Renal pelvis (tissue), 12 donors: ENCODE data around the gene NIPSNAP3A. TPM values are rescaled to one million over a fixed set of nuclear protein-coding genes. Genes with fewer than 3 reads are reported as not detected.
"Not testable (repeated sequence)": the region's sequence is repeated elsewhere in the genome, so short reads cannot be mapped to it uniquely, and the experiment has no call there.

ENCODE experiments used
- DNase-seq: peaks from one replicate; pipeline ENCODE4 v3.0.0-alpha.2; 2013
- long read RNA-seq, 16 experiments: transcript quantifications; one replicate each; lab custom pipeline, GENCODE V29; 2026
- polyA plus RNA-seq, 3 donors: library from polyadenylated mRNA; unstranded; fragments of 120-200 nt; gene quantifications; one replicate each; pipeline ENCODE4 v1.2.1, GENCODE V29; 2013; ENCODE audit not compliant: insufficient read length in 3 of 3

NIPSNAP3A gene
- polyA plus RNA-seq, result 10 to 100 TPM; 45.6 to 51.4 (median 50.8) TPM
- long read RNA-seq, donor 1, transcript NIPSNAP3A-201 (6 exons, 1,633 nt), result major isoform, 30 of 58 reads
- long read RNA-seq, donor 1, partial matches to known transcripts, result 28 of 58 reads
- long read RNA-seq, donor 1, other reads (novel, unspliced or antisense), result 0 of 58 reads
- long read RNA-seq, donor 2, transcript NIPSNAP3A-201 (6 exons, 1,633 nt), result major isoform, 28 of 61 reads
- long read RNA-seq, donor 2, partial matches to known transcripts, result 33 of 61 reads
- long read RNA-seq, donor 2, other reads (novel, unspliced or antisense), result 0 of 61 reads
- long read RNA-seq, donor 3, transcript NIPSNAP3A-201 (6 exons, 1,633 nt), result major isoform, 32 of 61 reads
- long read RNA-seq, donor 3, partial matches to known transcripts, result 29 of 61 reads
- long read RNA-seq, donor 3, other reads (novel, unspliced or antisense), result 0 of 61 reads
- long read RNA-seq, donor 4, transcript NIPSNAP3A-201 (6 exons, 1,633 nt), result major isoform, 31 of 62 reads
- long read RNA-seq, donor 4, partial matches to known transcripts, result 31 of 62 reads
- long read RNA-seq, donor 4, other reads (novel, unspliced or antisense), result 0 of 62 reads
- long read RNA-seq, donor 5, transcript NIPSNAP3A-201 (6 exons, 1,633 nt), result major isoform, 23 of 36 reads
- long read RNA-seq, donor 5, partial matches to known transcripts, result 13 of 36 reads
- long read RNA-seq, donor 5, other reads (novel, unspliced or antisense), result 0 of 36 reads
- long read RNA-seq, donor 6, transcript NIPSNAP3A-201 (6 exons, 1,633 nt), result major isoform, 18 of 57 reads
- long read RNA-seq, donor 6, partial matches to known transcripts, result 39 of 57 reads
- long read RNA-seq, donor 6, other reads (novel, unspliced or antisense), result 0 of 57 reads
- long read RNA-seq, donor 7, transcript NIPSNAP3A-201 (6 exons, 1,633 nt), result major isoform, 20 of 42 reads
- long read RNA-seq, donor 7, partial matches to known transcripts, result 22 of 42 reads
- long read RNA-seq, donor 7, other reads (novel, unspliced or antisense), result 0 of 42 reads
- long read RNA-seq, donor 8, transcript NIPSNAP3A-201 (6 exons, 1,633 nt), result major isoform, 11 of 20 reads
- long read RNA-seq, donor 8, partial matches to known transcripts, result 9 of 20 reads
- long read RNA-seq, donor 8, other reads (novel, unspliced or antisense), result 0 of 20 reads
- long read RNA-seq, donor 9, transcript NIPSNAP3A-201 (6 exons, 1,633 nt), result major isoform, 27 of 78 reads
- long read RNA-seq, donor 9, partial matches to known transcripts, result 51 of 78 reads
- long read RNA-seq, donor 9, other reads (novel, unspliced or antisense), result 0 of 78 reads
- long read RNA-seq, donor 10, transcript NIPSNAP3A-201 (6 exons, 1,633 nt), result major isoform, 24 of 52 reads
- long read RNA-seq, donor 10, partial matches to known transcripts, result 28 of 52 reads
- long read RNA-seq, donor 10, other reads (novel, unspliced or antisense), result 0 of 52 reads
- long read RNA-seq, donor 11, transcript NIPSNAP3A-201 (6 exons, 1,633 nt), result major isoform, 21 of 34 reads
- long read RNA-seq, donor 11, partial matches to known transcripts, result 13 of 34 reads
- long read RNA-seq, donor 11, other reads (novel, unspliced or antisense), result 0 of 34 reads
- long read RNA-seq, donor 12, transcript NIPSNAP3A-201 (6 exons, 1,633 nt), result major isoform, 42 of 93 reads
- long read RNA-seq, donor 12, partial matches to known transcripts, result 51 of 93 reads
- long read RNA-seq, donor 12, other reads (novel, unspliced or antisense), result 0 of 93 reads
- long read RNA-seq, donor 13, transcript NIPSNAP3A-201 (6 exons, 1,633 nt), result major isoform, 16 of 33 reads
- long read RNA-seq, donor 13, partial matches to known transcripts, result 17 of 33 reads
- long read RNA-seq, donor 13, other reads (novel, unspliced or antisense), result 0 of 33 reads
- long read RNA-seq, donor 14, result 0 reads
- long read RNA-seq, donor 15, transcript NIPSNAP3A-201 (6 exons, 1,633 nt), result major isoform, 44 of 73 reads
- long read RNA-seq, donor 15, partial matches to known transcripts, result 29 of 73 reads
- long read RNA-seq, donor 15, other reads (novel, unspliced or antisense), result 0 of 73 reads
- long read RNA-seq, donor 16, transcript NIPSNAP3A-201 (6 exons, 1,633 nt), result major isoform, 35 of 64 reads
- long read RNA-seq, donor 16, partial matches to known transcripts, result 29 of 64 reads
- long read RNA-seq, donor 16, other reads (novel, unspliced or antisense), result 0 of 64 reads

GRCh38 chr9:104747565-104748358 lies at the start of gene NIPSNAP3A:
Gene NIPSNAP3A (plus strand): TSS chr9:104747683. CDS start chr9:104747793, 110 bp downstream.
- peak; percentile 88 for DNase-seq

GRCh38 chr9:104700306-104700705 lies 47.2 kb upstream of the NIPSNAP3A start:
- no peak for DNase-seq

- DNase-seq, result not testable (repeated sequence)
These were observed 38.7 kb upstream of the NIPSNAP3A start for GRCh38 chr9:104708737-104709136.

GRCh38 chr9:104711604-104712003 lies 35.9 kb upstream of the NIPSNAP3A start:
- DNase-seq, result no peak

GRCh38 chr9:104725014-104725413 lies 22.5 kb upstream of the NIPSNAP3A start:
- DNase-seq, result no peak

- no peak for DNase-seq
These were observed 9.0 kb upstream of the NIPSNAP3A start for GRCh38 chr9:104738452-104738851.

- DNase-seq, result no peak
These were observed 6.9 kb upstream of the NIPSNAP3A start for GRCh38 chr9:104740621-104741020.

- peak; percentile 56 for DNase-seq
These were observed 4.0 kb upstream of the NIPSNAP3A start for GRCh38 chr9:104743376-104743985.

GRCh38 chr9:104745852-104746251 lies 1.6 kb upstream of the NIPSNAP3A start:
- no peak for DNase-seq

- no peak for DNase-seq
These were observed 1.2 kb upstream of the NIPSNAP3A start for GRCh38 chr9:104746285-104746684.

GRCh38 chr9:104746798-104747197 lies 685 bp upstream of the NIPSNAP3A start:
- DNase-seq, result no peak

GRCh38 chr9:104747245-104747564 lies 278 bp upstream of the NIPSNAP3A start:
- DNase-seq, result no peak

- peak; percentile 24 for DNase-seq
These were observed 1.0 kb downstream of the NIPSNAP3A start for GRCh38 chr9:104748359-104749031.

- no peak for DNase-seq
These were observed 2.8 kb downstream of the NIPSNAP3A start for GRCh38 chr9:104750185-104750767.

GRCh38 chr9:104758974-104759373 lies 11.5 kb downstream of the NIPSNAP3A start:
- no peak for DNase-seq

GRCh38 chr9:104765138-104765537 lies 17.7 kb downstream of the NIPSNAP3A start:
- no peak for DNase-seq

GRCh38 chr9:104766025-104766424 lies 18.5 kb downstream of the NIPSNAP3A start:
- no peak for DNase-seq

GRCh38 chr9:104767507-104767906 lies 20.0 kb downstream of the NIPSNAP3A start:
- DNase-seq, result no peak
